SW 1271 (cell line): ENCODE data around the gene ZG16B.

Source experiments
- DNase-seq, 2 experiments: peaks; one replicate each; lab custom pipeline; 2025; lab: John Stamatoyannopoulos, UW

ZG16B gene

GRCh38 chr16:2845116-2845515 is 15.0 kb downstream of the ZG16B start:
- DNase-seq, result no peak

GRCh38 chr16:2846511-2847310 is 16.6 kb downstream of the ZG16B start:
- peak in 1 of 2 experiments; percentile 14 for DNase-seq

GRCh38 chr16:2848933-2849725 is 19.0 kb downstream of the ZG16B start:
- DNase-seq, result no peak

- DNase-seq, result no peak
Observed at GRCh38 chr16:2852003-2852730, 22.1 kb downstream of the ZG16B start.

GRCh38 chr16:2852731-2853507 is 22.8 kb downstream of the ZG16B start:
- DNase-seq, result no peak

- DNase-seq, result no peak
Observed at GRCh38 chr16:2853531-2854073, 23.5 kb downstream of the ZG16B start.

- DNase-seq, result no peak
Observed at GRCh38 chr16:2854700-2855309, 24.7 kb downstream of the ZG16B start.

- DNase-seq, result no peak
Observed at GRCh38 chr16:2855536-2855935, 25.4 kb downstream of the ZG16B start.

- no peak for DNase-seq
Observed at GRCh38 chr16:2856061-2856670, 26.1 kb downstream of the ZG16B start.

GRCh38 chr16:2856686-2857450 is 26.8 kb downstream of the ZG16B start:
- DNase-seq, result no peak

GRCh38 chr16:2857451-2858244 is 27.5 kb downstream of the ZG16B start, which contains the start of gene PRSS22:
TSS of gene PRSS22 (minus strand) at chr16:2858170. CDS start at chr16:2858104, 66 bp downstream.
- DNase-seq, result no peak

GRCh38 chr16:2858245-2859025 is 28.3 kb downstream of the ZG16B start:
- DNase-seq, result no peak

GRCh38 chr16:2859686-2860265 is 29.7 kb downstream of the ZG16B start:
- no peak for DNase-seq

GRCh38 chr16:2860826-2861567 is 30.9 kb downstream of the ZG16B start:
- no peak for DNase-seq

- no peak for DNase-seq
Observed at GRCh38 chr16:2865651-2866050, 35.5 kb downstream of the ZG16B start.

GRCh38 chr16:2866431-2866830 is 36.3 kb downstream of the ZG16B start:
- no peak for DNase-seq

- no peak for DNase-seq
Observed at GRCh38 chr16:2867661-2867986, 37.5 kb downstream of the ZG16B start.
